ENCODE results near the gene TNS1.

- TF ChIP-seq SPI1 (IDR thresholded peaks at IDR 0.05; ENCODE audit: borderline replicate concordance, insufficient read depth, low read depth, low read length) (no peak), RAD51 (IDR thresholded peaks at IDR 0.05) (no peak), CTCF (IDR thresholded peaks at IDR 0.05 in 2 of 3, conservative IDR thresholded peaks at IDR 0.05 in 1 of 3; ENCODE audit: control insufficient read depth in 2 of 3, extremely low read depth in 1 of 3, insufficient read depth in 1 of 3, low read depth in 3 of 3, low read length in 3 of 3) (no peak), SRF (IDR thresholded peaks at IDR 0.05; ENCODE audit: low read depth in 2 of 2, low read length in 2 of 2) (no peak), POLR2AphosphoS5 (IDR thresholded peaks at IDR 0.05; ENCODE audit: low read length) (no peak), TCF7 (IDR thresholded peaks at IDR 0.05; ENCODE audit: borderline replicate concordance) (no peak)
Measured at GRCh38 chr2:217812170-217812569, 190.6 kb downstream of the TNS1 start.
